Karpas-422 (cell line): ENCODE data around the gene TRAPPC3L. TPM values are rescaled to one million over a fixed set of nuclear protein-coding genes. Genes with fewer than 3 reads are reported as not detected.
A peak's percentile ranks its signal among the peaks of the same experiment; 100 is the strongest.

Experiments
- DNase-seq: peaks from one replicate; pipeline ENCODE4 v3.0.0-alpha.2; 2015
- H2AFZ ChIP-seq: fragments of 200-600 bp; sonication (generic); 2 replicates; pipeline ENCODE4 v1.6.1; 2014; ENCODE audit warnings: antibody characterized with exemption, low read length, mixed read lengths
- H3K27ac ChIP-seq: fragments of 200-600 bp; sonication (generic); 2 replicates; pipeline ENCODE4 v1.5.1; 2014; ENCODE audit warnings: mild to moderate bottlenecking, low read length, moderate library complexity
- H3K27me3 ChIP-seq: fragments of 200-600 bp; sonication (generic); 2 replicates; pipeline ENCODE4 v1.6.1; 2014; ENCODE audit warnings: low read length, mixed read lengths
- H3K36me3 ChIP-seq: fragments of 200-600 bp; sonication (generic); 2 replicates; pipeline ENCODE4 v1.6.1; 2014; ENCODE audit warnings: low read length, mixed read lengths; ENCODE audit not compliant: insufficient read depth
- H3K4me1 ChIP-seq: fragments of 200-600 bp; sonication (generic); 2 replicates; pipeline ENCODE4 v1.6.1; 2014; ENCODE audit warnings: mild to moderate bottlenecking, low read length, mixed read lengths
- H3K4me2 ChIP-seq: fragments of 200-600 bp; sonication (generic); 2 replicates; pipeline ENCODE4 v1.6.1; 2014; ENCODE audit warnings: low read length, low read depth, mild to moderate bottlenecking; ENCODE audit not compliant: poor library complexity, severe bottlenecking
- H3K4me3 ChIP-seq: fragments of 200-600 bp; sonication (generic); 2 replicates; pipeline ENCODE4 v1.5.1; 2014; ENCODE audit warnings: mild to moderate bottlenecking, antibody characterized with exemption, low read length, mixed read lengths
- H3K79me2 ChIP-seq: fragments of 200-600 bp; sonication (generic); 2 replicates; pipeline ENCODE4 v1.6.1; 2014; ENCODE audit warnings: mild to moderate bottlenecking, low read length, mixed read lengths
- H3K9ac ChIP-seq: fragments of 200-600 bp; sonication (generic); 2 replicates; pipeline ENCODE4 v1.6.0; 2014; ENCODE audit warnings: low read length
- H3K9me2 ChIP-seq: fragments of 200-600 bp; sonication (generic), shearing (Covaris generic); replicated peaks from 2 replicates; pipeline ENCODE4 v1.6.0; 2014; ENCODE audit warnings: mild to moderate bottlenecking, low read length, moderate library complexity; ENCODE audit not compliant: insufficient read depth
- H3K9me3 ChIP-seq: fragments of 300-700, 200-600 bp; sonication (generic); 2 replicates; pipeline ENCODE4 v1.6.1; 2014; ENCODE audit warnings: low read length, mixed read lengths
- H4K20me1 ChIP-seq: fragments of 200-600 bp; sonication (generic); 2 replicates; pipeline ENCODE4 v1.6.1; 2014; ENCODE audit warnings: mild to moderate bottlenecking, antibody characterized with exemption, low read length, low read depth; ENCODE audit not compliant: insufficient read depth
- total RNA-seq: library from RNA; depleted of rRNA; stranded (reverse); fragments of >200 nt; shearing (Covaris generic); gene quantifications from 2 replicates; pipeline ENCODE4 v1.2.3, GENCODE V29; 2014; ENCODE audit warnings: low replicate concordance

Gene TRAPPC3L
- total RNA-seq, 1 experiment from 2014 or later = not detected

GRCh38 chr6:116572162-116572561 lies 26.7 kb upstream of the TRAPPC3L start:
- H2AFZ ChIP-seq = no peak overlapping the region
- H3K4me3 ChIP-seq = peak overlapping the region; percentile 87
- H4K20me1 ChIP-seq = no peaks in the 10 kb centered on the region
- H3K27ac ChIP-seq = peak overlapping the region; percentile 68
- no peaks in the 10 kb centered on the region for H3K27me3 ChIP-seq
- H3K4me1 ChIP-seq = peaks cover 34% of the 10 kb centered on the region
- H3K9me2 ChIP-seq = no peaks in the 10 kb centered on the region
- peaks cover 73% of the 10 kb centered on the region for H3K79me2 ChIP-seq
- no peaks in the 10 kb centered on the region for H3K9me3 ChIP-seq
- DNase-seq = peak; percentile 73
- peak overlapping the region; percentile 88 for H3K4me2 ChIP-seq
- peak overlapping the region; percentile 74 for H3K9ac ChIP-seq
- H3K36me3 ChIP-seq = peaks cover 23% of the 10 kb centered on the region

GRCh38 chr6:116571683-116572000 lies 26.2 kb upstream of the TRAPPC3L start:
- peak overlapping the region; percentile 87 for H3K4me3 ChIP-seq
- DNase-seq = no peak
- H3K9me3 ChIP-seq = no peaks in the 10 kb centered on the region
- H3K27ac ChIP-seq = peak overlapping the region; percentile 68
- H2AFZ ChIP-seq = no peak overlapping the region; the same call in 1 of the 2 replicates
- peak overlapping the region; percentile 74 for H3K9ac ChIP-seq
- H3K79me2 ChIP-seq = peaks cover 67% of the 10 kb centered on the region
- H3K4me2 ChIP-seq = peak overlapping the region; percentile 88
- H4K20me1 ChIP-seq = no peaks in the 10 kb centered on the region
- H3K4me1 ChIP-seq = peaks cover 34% of the 10 kb centered on the region
- no peaks in the 10 kb centered on the region for H3K9me2 ChIP-seq
- H3K36me3 ChIP-seq = peaks cover 17% of the 10 kb centered on the region
- no peaks in the 10 kb centered on the region for H3K27me3 ChIP-seq

- Histone ChIP-seq H3K9me2 (no peaks in the 10 kb centered on the region), H3K36me3 (peaks cover 12% of the 10 kb centered on the region), H4K20me1 (no peaks in the 10 kb centered on the region), H3K4me3 (peak within 1 kb of the TSS; percentile 87), H3K9me3 (no peaks in the 10 kb centered on the region), H3K27me3 (no peaks in the 10 kb centered on the region), H3K4me2 (peak within 1 kb of the TSS; percentile 94), H3K79me2 (peaks cover 62% of the 10 kb centered on the region), H3K9ac (peak within 1 kb of the TSS; percentile 85), H3K4me1 (peaks cover 34% of the 10 kb centered on the region), H3K27ac (peak within 1 kb of the TSS; percentile 77), H2AFZ (peak within 1 kb of the TSS; percentile 74)
- peak; percentile 99 for DNase-seq
These were observed 25.6 kb upstream of the TRAPPC3L start, which contains the start of gene RWDD1 for GRCh38 chr6:116570856-116571682. Gene RWDD1, plus strand, starts transcription at chr6:116571504. Its CDS starts 79 bp downstream, at chr6:116571583.

- Histone ChIP-seq H2AFZ (peak overlapping the region; percentile 36; the same call in 1 of the 2 replicates), H4K20me1 (no peaks in the 10 kb centered on the region), H3K27me3 (no peaks in the 10 kb centered on the region), H3K36me3 (no peaks in the 10 kb centered on the region; the same call in 1 of the 2 replicates), H3K4me3 (peak overlapping the region; percentile 87), H3K4me1 (peaks cover 32% of the 10 kb centered on the region), H3K9me2 (no peaks in the 10 kb centered on the region), H3K79me2 (peaks cover 42% of the 10 kb centered on the region), H3K4me2 (peak overlapping the region; percentile 94), H3K27ac (no peak overlapping the region), H3K9ac (peak overlapping the region; percentile 85), H3K9me3 (no peaks in the 10 kb centered on the region)
- peak; percentile 67 for DNase-seq
These were observed 23.6 kb upstream of the TRAPPC3L start for GRCh38 chr6:116568821-116569755.

- H3K27ac ChIP-seq = no peak overlapping the region
- no peaks in the 10 kb centered on the region for H3K9me2 ChIP-seq
- no peak overlapping the region for H3K4me3 ChIP-seq
- H3K27me3 ChIP-seq = no peaks in the 10 kb centered on the region
- H3K4me2 ChIP-seq = no peak overlapping the region
- H4K20me1 ChIP-seq = no peaks in the 10 kb centered on the region
- H3K4me1 ChIP-seq = peaks cover 22% of the 10 kb centered on the region
- no peak overlapping the region for H3K9ac ChIP-seq
- H3K36me3 ChIP-seq = no peaks in the 10 kb centered on the region
- no peaks in the 10 kb centered on the region for H3K9me3 ChIP-seq
- no peak overlapping the region for H2AFZ ChIP-seq
- H3K79me2 ChIP-seq = peaks cover 32% of the 10 kb centered on the region
- DNase-seq = no peak
These were observed 22.6 kb upstream of the TRAPPC3L start for GRCh38 chr6:116568111-116568510.

- peaks cover 16% of the 10 kb centered on the region for H3K4me1 ChIP-seq
- no peaks in the 10 kb centered on the region for H3K27me3 ChIP-seq
- no peak overlapping the region for H2AFZ ChIP-seq
- H3K9ac ChIP-seq = no peak overlapping the region
- H3K27ac ChIP-seq = no peak overlapping the region
- H3K9me2 ChIP-seq = no peaks in the 10 kb centered on the region
- H3K4me2 ChIP-seq = no peak overlapping the region
- no peak for DNase-seq
- H3K79me2 ChIP-seq = peaks cover 7% of the 10 kb centered on the region
- H3K4me3 ChIP-seq = no peak overlapping the region
- no peaks in the 10 kb centered on the region for H3K36me3 ChIP-seq
- no peaks in the 10 kb centered on the region for H4K20me1 ChIP-seq
- H3K9me3 ChIP-seq = no peaks in the 10 kb centered on the region
These were observed 19.7 kb upstream of the TRAPPC3L start for GRCh38 chr6:116564921-116565872.

GRCh38 chr6:116564311-116564710 lies 18.8 kb upstream of the TRAPPC3L start:
- no peak overlapping the region for H3K9ac ChIP-seq
- no peak overlapping the region for H2AFZ ChIP-seq
- H3K4me2 ChIP-seq = no peak overlapping the region

More at GRCh38 chr6:116564311-116564710, 18.8 kb upstream of the TRAPPC3L start:
- no peaks in the 10 kb centered on the region for H3K9me2 ChIP-seq
- no peaks in the 10 kb centered on the region for H3K9me3 ChIP-seq
- no peaks in the 10 kb centered on the region for H3K27me3 ChIP-seq
- H3K4me1 ChIP-seq = peaks cover 7% of the 10 kb centered on the region
- H3K36me3 ChIP-seq = no peaks in the 10 kb centered on the region
- DNase-seq = no peak
- H4K20me1 ChIP-seq = no peaks in the 10 kb centered on the region
- H3K4me3 ChIP-seq = no peak overlapping the region
- H3K27ac ChIP-seq = no peak overlapping the region
- H3K79me2 ChIP-seq = no peaks in the 10 kb centered on the region
